Stromal cell of bone marrow (primary cell): ENCODE measurements around the gene LIX1.
"Not testable (repeated sequence)": the region's sequence is repeated elsewhere in the genome, so short reads cannot be mapped to it uniquely, and the experiment has no call there.

ENCODE experiments used
- DNase-seq: peaks from one replicate; pipeline ENCODE4 v3.0.0-alpha.2; 2012; ENCODE audit warnings: low read depth

The LIX1 gene

GRCh38 chr5:97142521-97143254 lies at the start of gene LIX1:
Gene LIX1 (minus strand): TSS chr5:97142611. CDS start chr5:97142576, 35 bp downstream.
- DNase-seq, result no peak

- no peak for DNase-seq
Measured at GRCh38 chr5:97191893-97192292, 49.5 kb upstream of the LIX1 start.

GRCh38 chr5:97189523-97189922 lies 47.1 kb upstream of the LIX1 start:
- DNase-seq, result not testable (repeated sequence)

GRCh38 chr5:97183930-97184213 lies 41.5 kb upstream of the LIX1 start:
- no peak for DNase-seq

- DNase-seq, result peak; percentile 90
Measured at GRCh38 chr5:97183100-97183929, 40.9 kb upstream of the LIX1 start, which contains the start of gene RIOK2. Gene RIOK2 (minus strand): TSS chr5:97183247. CDS start chr5:97183191, 56 bp downstream.

- DNase-seq, result no peak
Measured at GRCh38 chr5:97182571-97183099, 40.2 kb upstream of the LIX1 start.

- no peak for DNase-seq
Measured at GRCh38 chr5:97181856-97182545, 39.6 kb upstream of the LIX1 start.

- DNase-seq, result not testable (repeated sequence)
Measured at GRCh38 chr5:97179457-97179856, 37.0 kb upstream of the LIX1 start.

GRCh38 chr5:97172227-97172626 lies 29.8 kb upstream of the LIX1 start:
- no peak for DNase-seq

- no peak for DNase-seq
Measured at GRCh38 chr5:97171703-97172102, 29.3 kb upstream of the LIX1 start.

- DNase-seq, result no peak
Measured at GRCh38 chr5:97167435-97167834, 25.0 kb upstream of the LIX1 start.

- no peak for DNase-seq
Measured at GRCh38 chr5:97165726-97166125, 23.3 kb upstream of the LIX1 start.

GRCh38 chr5:97164846-97165245 lies 22.4 kb upstream of the LIX1 start:
- no peak for DNase-seq

- no peak for DNase-seq
Measured at GRCh38 chr5:97163790-97164285, 21.4 kb upstream of the LIX1 start.

GRCh38 chr5:97163360-97163764 lies 21.0 kb upstream of the LIX1 start:
- no peak for DNase-seq

GRCh38 chr5:97162045-97162444 lies 19.6 kb upstream of the LIX1 start:
- DNase-seq, result peak; percentile 54

GRCh38 chr5:97157689-97158088 lies 15.3 kb upstream of the LIX1 start:
- no peak for DNase-seq

- DNase-seq, result no peak
Measured at GRCh38 chr5:97151370-97151769, 9.0 kb upstream of the LIX1 start.

- DNase-seq, result no peak
Measured at GRCh38 chr5:97150401-97150800, 8.0 kb upstream of the LIX1 start.

- DNase-seq, result no peak
Measured at GRCh38 chr5:97149709-97150108, 7.3 kb upstream of the LIX1 start.

- DNase-seq, result no peak
Measured at GRCh38 chr5:97148288-97148687, 5.9 kb upstream of the LIX1 start.

- no peak for DNase-seq
Measured at GRCh38 chr5:97143704-97144103, 1.3 kb upstream of the LIX1 start.
